OCI-LY7 (cell line): ENCODE measurements around the gene RIC3. TPM values are rescaled to one million over a fixed set of nuclear protein-coding genes. Genes with fewer than 3 reads are reported as not detected.

Experiments
- BruUV-seq: library from RNA; stranded (reverse); fragments of 400-500 nt; replicated peaks from 2 replicates; lab custom pipeline; 2021; lab: Mats Ljungman, UMichigan
- CTCF ChIA-PET: fragments of 300-600 bp; sonication (Branson Sonifier 250); formaldehyde crosslinking; loops from one replicate; lab custom pipeline; 2022; ENCODE audit warnings: antibody characterized with exemption; ENCODE audit not compliant: unreplicated experiment; lab: Charles Lee
- POLR2A ChIA-PET: fragments of 300-600 bp; sonication (Branson Sonifier 250); formaldehyde crosslinking; loops from one replicate; lab custom pipeline; 2022; ENCODE audit warnings: antibody characterized with exemption; lab: Charles Lee
- DNase-seq: peaks from one replicate; pipeline ENCODE4 v3.0.0-alpha.2; 2015; ENCODE audit warnings: low spot score
- H2AFZ ChIP-seq: fragments of 200-600 bp; sonication (generic), shearing (Covaris generic); 2 replicates; pipeline ENCODE4 v1.6.1; 2014; ENCODE audit warnings: mild to moderate bottlenecking, antibody characterized with exemption, low read length, moderate library complexity
- H3K27ac ChIP-seq: fragments of 200-600 bp; sonication (generic); 2 replicates; pipeline ENCODE4 v1.5.1; 2014; ENCODE audit warnings: mixed run types, low read depth, mild to moderate bottlenecking, moderate library complexity, low read length, inconsistent platforms; ENCODE audit not compliant: poor library complexity, severe bottlenecking
- H3K36me3 ChIP-seq: fragments of 200-600 bp; sonication (generic); 2 replicates; pipeline ENCODE4 v1.6.1; 2014; ENCODE audit warnings: mild to moderate bottlenecking, antibody characterized with exemption, low read length, moderate library complexity, mixed read lengths; ENCODE audit not compliant: insufficient read depth
- H3K4me1 ChIP-seq: fragments of 200-600 bp; sonication (generic); 2 replicates; pipeline ENCODE4 v1.5.1; 2014; ENCODE audit warnings: mild to moderate bottlenecking, low read length; ENCODE audit not compliant: insufficient read depth, poor library complexity, severe bottlenecking
- H3K4me2 ChIP-seq: fragments of 200-600 bp; sonication (generic); 2 replicates; pipeline ENCODE4 v1.6.1; 2014; ENCODE audit warnings: mild to moderate bottlenecking, low read length
- H3K4me3 ChIP-seq: fragments of 200-600 bp; sonication (generic); 2 replicates; pipeline ENCODE4 v1.5.1; 2014; ENCODE audit warnings: mild to moderate bottlenecking, low read depth, low read length; ENCODE audit not compliant: poor library complexity, severe bottlenecking
- H3K79me2 ChIP-seq: fragments of 200-600 bp; sonication (generic); 2 replicates; pipeline ENCODE4 v1.6.1; 2016; ENCODE audit warnings: low read depth, mild to moderate bottlenecking, low read length, moderate library complexity, mixed read lengths; ENCODE audit not compliant: insufficient read depth
- H3K9me2 ChIP-seq: fragments of 200-600 bp; sonication (generic); 2 replicates; pipeline ENCODE4 v1.6.1; 2016; ENCODE audit warnings: mild to moderate bottlenecking, low read length, mixed read lengths; ENCODE audit not compliant: insufficient read depth
- H3K9me3 ChIP-seq: fragments of 200-600 bp; sonication (generic); 2 replicates; pipeline ENCODE4 v1.6.1; 2014; ENCODE audit warnings: mild to moderate bottlenecking, mixed run types, low read length, mixed read lengths
- H4K20me1 ChIP-seq: fragments of 200-600 bp; sonication (generic); 2 replicates; pipeline ENCODE4 v1.6.1; 2014; ENCODE audit warnings: mild to moderate bottlenecking, antibody characterized with exemption, low read length, moderate library complexity, mixed read lengths; ENCODE audit not compliant: insufficient read depth
- CTCF ChIP-seq: fragments of 200-600 bp; sonication (generic); conservative IDR thresholded peaks from 2 replicates; pipeline ENCODE4 v1.5.1; 2014; ENCODE audit warnings: mild to moderate bottlenecking, antibody characterized with exemption, low read length, moderate library complexity, mixed read lengths
- EZH2phosphoT487 ChIP-seq: fragments of 200-600 bp; sonication (generic); IDR thresholded peaks from 2 replicates; pipeline ENCODE4 v1.6.1; 2018; ENCODE audit warnings: low read depth, borderline replicate concordance, mild to moderate bottlenecking, mixed run types, antibody characterized with exemption, low read length, moderate library complexity, mixed read lengths
- intact Hi-C: fragments of 100-400 bp; cut with micrococcal nuclease; formaldehyde crosslinking; loops from one replicate; pipeline ENCODE4 v1.10.0; 2022; ENCODE audit not compliant: unreplicated experiment
- total RNA-seq, 2 experiments: library from RNA; depleted of rRNA in 1 of 2; stranded (reverse); fragments of >200 nt in 1 of 2; shearing (Covaris generic) in 1 of 2; gene quantifications; 2 replicates each; pipeline ENCODE4 v1.2.3, GENCODE V29; 2014 to 2022

RIC3 gene
- total RNA-seq, 2 experiments from 2014 or later = not detected

DNA sequence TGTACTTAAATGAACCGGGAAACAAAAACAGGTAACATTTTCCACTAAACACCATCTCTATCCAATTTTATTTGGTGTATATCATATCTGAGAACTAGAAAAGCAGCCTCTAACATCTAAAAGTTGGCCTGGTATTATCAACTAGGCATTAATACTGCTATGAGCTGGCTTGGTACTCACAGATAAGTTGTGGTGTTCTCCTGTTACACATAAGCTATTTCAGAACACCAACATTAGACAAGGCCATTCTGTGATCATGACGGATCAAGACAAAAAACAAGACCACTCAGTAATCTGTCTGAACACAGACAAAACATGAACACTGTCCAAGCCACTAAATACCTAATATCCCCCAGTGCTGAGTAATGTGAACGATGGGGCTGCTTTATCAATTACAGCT lies 11.9 kb downstream of the RIC3 start:
- intact Hi-C loops = no loop called here
- Histone ChIP-seq H3K4me3 (no peak overlapping the region), H3K9me3 (no peaks in the 10 kb centered on the region), H3K79me2 (no peaks in the 10 kb centered on the region), H3K9me2 (no peaks in the 10 kb centered on the region), H3K4me2 (no peak overlapping the region), H3K27ac (no peak overlapping the region), H2AFZ (no peak overlapping the region), H3K4me1 (no peaks in the 10 kb centered on the region), H4K20me1 (no peaks in the 10 kb centered on the region), H3K36me3 (no peaks in the 10 kb centered on the region)
- DNase-seq = no peak
- BruUV-seq = no TSS peak
- TF ChIP-seq CTCF (no peak), EZH2phosphoT487 (no peak)
- CTCF ChIA-PET = no interaction called here
- POLR2A ChIA-PET = no interaction called here

GRCh38 chr11:8149726-8150125 lies 19.1 kb downstream of the RIC3 start:
- BruUV-seq = no TSS peak
- Histone ChIP-seq H3K9me3 (no peaks in the 10 kb centered on the region), H3K9me2 (no peaks in the 10 kb centered on the region), H3K4me1 (no peaks in the 10 kb centered on the region), H4K20me1 (no peaks in the 10 kb centered on the region), H2AFZ (no peak overlapping the region), H3K4me2 (no peak overlapping the region), H3K27ac (no peak overlapping the region), H3K79me2 (no peaks in the 10 kb centered on the region), H3K4me3 (no peak overlapping the region), H3K36me3 (no peaks in the 10 kb centered on the region)
- CTCF ChIA-PET = no interaction called here
- intact Hi-C loops = no loop called here
- DNase-seq = no peak
- no peak for TF ChIP-seq CTCF
- POLR2A ChIA-PET = no interaction called here

GRCh38 chr11:8138526-8138925 lies 30.3 kb downstream of the RIC3 start:
- Histone ChIP-seq H4K20me1 (no peaks in the 10 kb centered on the region), H3K9me3 (no peaks in the 10 kb centered on the region), H3K4me3 (no peak overlapping the region), H3K4me1 (no peaks in the 10 kb centered on the region), H3K36me3 (no peaks in the 10 kb centered on the region), H3K9me2 (no peaks in the 10 kb centered on the region), H3K4me2 (no peak overlapping the region), H2AFZ (no peak overlapping the region), H3K27ac (no peak overlapping the region), H3K79me2 (no peaks in the 10 kb centered on the region)
- CTCF ChIA-PET = no interaction called here
- intact Hi-C loops = no loop called here
- POLR2A ChIA-PET = interaction anchor here (0.5 to 0.7 kb wide), 4 partner anchors 20 to 1660 kb away, joined by 3 to 4 read pairs (median 4); no protein-coding TSS in a partner anchor
- no TSS peak for BruUV-seq
- DNase-seq = no peak
- TF ChIP-seq EZH2phosphoT487 (no peak), CTCF (no peak)
